IMR-90 (cell line): ENCODE measurements around the gene SDK1. TPM values are rescaled to one million over a fixed set of nuclear protein-coding genes. Genes with fewer than 3 reads are reported as not detected.

Experiments used
- ATAC-seq: fragments of 200-7000 bp; cut with Tn5 transposase; 2 replicates; pipeline ENCODE4 v1.9.1; 2020; ENCODE audit warnings: low read depth, mild to moderate bottlenecking, moderate library complexity
- BruUV-seq: library from RNA; stranded (reverse); fragments of 400-500 nt; replicated peaks from 2 replicates; lab custom pipeline; 2021; lab: Mats Ljungman, UMichigan
- CTCF ChIA-PET: fragments of 300-600 bp; formaldehyde crosslinking; extraction: SDS; loops from one replicate; lab custom pipeline; 2021; ENCODE audit warnings: antibody characterized with exemption; lab: Yijun Ruan, JAX
- POLR2A ChIA-PET: fragments of 300-600 bp; sonication (Branson Sonifier 250); formaldehyde crosslinking; loops from one replicate; lab custom pipeline; 2022; ENCODE audit warnings: antibody characterized with exemption; ENCODE audit not compliant: unreplicated experiment; lab: Charles Lee
- DNase-seq: peaks from one replicate; pipeline ENCODE4 v3.0.0; 2013
- H2AFZ ChIP-seq: replicated peaks from 2 replicates; pipeline ENCODE3; 2013; ENCODE audit warnings: low read length, mild to moderate bottlenecking; ENCODE audit not compliant: poor library complexity
- H2AK5ac ChIP-seq: 2 replicates; pipeline ENCODE4 v1.6.1; 2013; ENCODE audit warnings: low read depth, low read length, inconsistent platforms
- H2AK9ac ChIP-seq: replicated peaks from 2 replicates; pipeline ENCODE3; 2013; ENCODE audit warnings: mild to moderate bottlenecking, low read depth, low read length, moderate library complexity; ENCODE audit not compliant: poor library complexity
- H2BK120ac ChIP-seq: 2 replicates; pipeline ENCODE4 v1.6.1; 2013; ENCODE audit warnings: low read depth, low read length, inconsistent platforms
- H2BK15ac ChIP-seq: 3 replicates; pipeline ENCODE4 v1.6.1; 2013; ENCODE audit warnings: low read depth, low read length, inconsistent platforms
- H2BK20ac ChIP-seq: 2 replicates; pipeline ENCODE4 v1.6.1; 2013; ENCODE audit warnings: low read depth, mild to moderate bottlenecking, inconsistent platforms, low read length, moderate library complexity
- H2BK5ac ChIP-seq: 2 replicates; pipeline ENCODE4 v1.6.1; 2013; ENCODE audit warnings: mild to moderate bottlenecking, low read depth, low read length, inconsistent platforms; ENCODE audit not compliant: poor library complexity, severe bottlenecking
- H3K14ac ChIP-seq: replicated peaks from 2 replicates; pipeline ENCODE4 v1.6.1; 2013; ENCODE audit warnings: low read depth, low read length, inconsistent platforms
- H3K18ac ChIP-seq: 2 replicates; pipeline ENCODE4 v1.6.1; 2013; ENCODE audit warnings: low read depth, low read length, control low read depth
- H3K23ac ChIP-seq: 2 replicates; pipeline ENCODE4 v1.6.1; 2013; ENCODE audit warnings: low read depth, low read length, inconsistent platforms
- H3K27ac ChIP-seq: 2 replicates; pipeline ENCODE4 v1.5.1; 2013; ENCODE audit warnings: mild to moderate bottlenecking, control low read depth, low read length; ENCODE audit not compliant: insufficient read depth
- H3K27me3 ChIP-seq: 2 replicates; pipeline ENCODE4 v1.6.1; 2013; ENCODE audit warnings: low read length; ENCODE audit not compliant: control insufficient read depth, insufficient read depth
- H3K36me3 ChIP-seq: 2 replicates; pipeline ENCODE4 v1.6.1; 2013; ENCODE audit warnings: low read length, mixed read lengths; ENCODE audit not compliant: control insufficient read depth, insufficient read depth
- H3K4ac ChIP-seq: 2 replicates; pipeline ENCODE4 v1.6.1; 2013; ENCODE audit warnings: low read depth, low read length, inconsistent platforms
- H3K4me1 ChIP-seq: 2 replicates; pipeline ENCODE4 v1.6.1; 2013; ENCODE audit warnings: low read length, mixed read lengths; ENCODE audit not compliant: control insufficient read depth, insufficient read depth
- H3K4me2 ChIP-seq: 2 replicates; pipeline ENCODE4 v1.6.1; 2013; ENCODE audit warnings: low read depth, mild to moderate bottlenecking, control low read depth, low read length, moderate library complexity
- H3K4me3 ChIP-seq: 2 replicates; pipeline ENCODE4 v1.5.1; 2013; ENCODE audit warnings: low read depth, mild to moderate bottlenecking, control low read depth, low read length, moderate library complexity; ENCODE audit not compliant: insufficient read depth
- H3K56ac ChIP-seq: 2 replicates; pipeline ENCODE4 v1.6.1; 2013; ENCODE audit warnings: low read length, inconsistent platforms; ENCODE audit not compliant: insufficient read depth; ENCODE audit errors: extremely low read depth
- H3K79me1 ChIP-seq, 2 experiments: 2 replicates each; pipeline ENCODE4 v1.6.1; 2013; ENCODE audit warnings: low read length in 2 of 2, inconsistent platforms in 1 of 2, low read depth in 1 of 2
- H3K9ac ChIP-seq: 2 replicates; pipeline ENCODE4 v1.6.1; 2013; ENCODE audit warnings: low read depth, low read length, control low read depth
- H3K9me1 ChIP-seq: 2 replicates; pipeline ENCODE4 v1.6.1; 2013; ENCODE audit warnings: low read length, inconsistent platforms; ENCODE audit not compliant: insufficient read depth
- H3K9me3 ChIP-seq: 2 replicates; pipeline ENCODE4 v1.6.1; 2013; ENCODE audit warnings: low read length; ENCODE audit not compliant: control insufficient read depth, insufficient read depth
- H4K20me1 ChIP-seq: 2 replicates; pipeline ENCODE4 v1.6.1; 2013; ENCODE audit warnings: low read length, inconsistent platforms; ENCODE audit not compliant: insufficient read depth
- H4K5ac ChIP-seq: 2 replicates; pipeline ENCODE4 v1.6.1; 2013; ENCODE audit warnings: mild to moderate bottlenecking, low read depth, low read length, control low read depth
- H4K8ac ChIP-seq, 2 experiments: 2 replicates each; pipeline ENCODE4 v1.6.1; 2013; ENCODE audit warnings: low read depth in 2 of 2, low read length in 2 of 2, control low read depth in 1 of 2, inconsistent platforms in 1 of 2
- H4K91ac ChIP-seq: 2 replicates; pipeline ENCODE4 v1.6.1; 2013; ENCODE audit warnings: low read depth, low read length, inconsistent platforms; ENCODE audit not compliant: insufficient read depth
- BHLHE40 ChIP-seq: fragments of 150-350 bp; IDR thresholded peaks from 2 replicates; pipeline ENCODE4 v1.6.1; 2016; ENCODE audit warnings: mild to moderate bottlenecking, low read depth, low read length
- CTCF ChIP-seq: conservative IDR thresholded peaks from 2 replicates; pipeline ENCODE4 v1.5.1; 2012; ENCODE audit warnings: mild to moderate bottlenecking, low read depth, low read length, improper control_type of control experiment
- FOS ChIP-seq: fragments of 150-350 bp; IDR thresholded peaks from 2 replicates; pipeline ENCODE4 v1.6.1; 2016; ENCODE audit warnings: low read depth, low read length
- MAFK ChIP-seq: IDR thresholded peaks from 2 replicates; pipeline ENCODE4 v1.6.1; 2012; ENCODE audit warnings: low read depth, low read length, improper control_type of control experiment
- MXI1 ChIP-seq: IDR thresholded peaks from 2 replicates; pipeline ENCODE4 v1.6.1; 2012; ENCODE audit warnings: low read depth, mild to moderate bottlenecking, low read length, moderate library complexity, borderline replicate concordance
- RCOR1 ChIP-seq: IDR thresholded peaks from 2 replicates; pipeline ENCODE4 v1.6.1; 2012; ENCODE audit warnings: mild to moderate bottlenecking, low read length, improper control_type of control experiment; ENCODE audit not compliant: insufficient replicate concordance
- SMC3 ChIP-seq: fragments of 150-350 bp; IDR thresholded peaks from 2 replicates; pipeline ENCODE4 v1.6.1; 2016; ENCODE audit warnings: low read depth, mild to moderate bottlenecking, antibody characterized with exemption, low read length, moderate library complexity
- USF2 ChIP-seq: fragments of 150-350 bp; IDR thresholded peaks from 2 replicates; pipeline ENCODE4 v1.6.1; 2017; ENCODE audit warnings: mild to moderate bottlenecking, antibody characterized with exemption, low read length, low read depth
- WGBS, 2 experiments: methylation state at CpG; one replicate each; pipeline versions ENCODE4 v1.1.5 to v1.1.7; 2013; ENCODE audit warnings: missing lambda C conversion rate in 2 of 2; ENCODE audit not compliant: insufficient read length in 1 of 2; ENCODE audit errors: extremely low coverage in 2 of 2; 5-methylcytosine and 5-hydroxymethylcytosine counted together
- dilution Hi-C: fragments of 300-500 bp; cut with HindIII; formaldehyde crosslinking; loops from one replicate; pipeline ENCODE4 v1.14.3; 2018; ENCODE audit warnings: low sequenced_read_pairs; ENCODE audit not compliant: unreplicated experiment
- in situ Hi-C: fragments of 300-500 bp; cut with MboI; formaldehyde crosslinking; loops from 3 replicates; pipeline ENCODE4 v1.14.3; 2019; ENCODE audit warnings: low sequenced_read_pairs, inconsistent platforms, mixed read lengths
- intact Hi-C: fragments of 100-400 bp; cut with micrococcal nuclease; formaldehyde crosslinking; loops from 2 replicates; pipeline ENCODE4 v1.10.0; 2022
- polyA plus RNA-seq, 3 experiments: library from polyadenylated mRNA; depleted of rRNA; stranded (reverse); fragments of >200 nt; gene quantifications; 2 replicates each; pipeline ENCODE4 v1.2.3, GENCODE V29; 2012; ENCODE audit warnings: low replicate concordance in 1 of 3
- total RNA-seq: library from RNA; depleted of rRNA; stranded (reverse); fragments of >200 nt; gene quantifications from 2 replicates; pipeline ENCODE4 v1.2.3, GENCODE V29; 2012

The SDK1 gene
- total and polyA plus RNA-seq, 2 of the 4 experiments (the other 2 are of a cell fraction), result 1.5 to 1.6 TPM

DNA sequence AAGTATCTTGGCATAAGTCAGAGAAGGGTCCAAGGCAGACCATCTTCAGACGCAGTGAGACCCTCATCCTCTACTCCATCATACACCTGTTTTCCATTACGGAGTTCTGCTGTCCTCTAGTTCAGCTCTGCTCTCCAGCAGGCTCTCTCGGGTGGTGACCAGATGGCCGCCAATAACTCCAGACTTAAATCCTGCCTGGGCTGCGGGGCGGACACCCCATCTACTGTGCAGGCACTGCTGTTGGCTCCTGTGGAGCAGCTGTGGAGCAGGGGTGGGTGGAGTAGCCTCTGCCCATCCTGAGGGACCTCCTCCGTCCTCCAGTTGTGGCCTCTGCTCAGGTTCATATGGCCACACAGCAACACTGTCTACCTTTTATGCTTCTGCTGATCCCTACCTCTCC lies 608.1 kb downstream of the SDK1 start:
- Histone ChIP-seq H3K4me1 (no peaks in the 10 kb centered on the region), H4K8ac (no peak overlapping the region), H3K4me3 (no peak overlapping the region), H3K79me1 (no peaks in the 10 kb centered on the region), H3K27ac (no peak overlapping the region), H4K20me1 (no peaks in the 10 kb centered on the region), H3K9me3 (peaks cover 9% of the 10 kb centered on the region), H2BK120ac (no peak overlapping the region), H2AFZ (no peak overlapping the region), H3K14ac (no peak overlapping the region), H3K4ac (no peak overlapping the region), H3K9me1 (no peaks in the 10 kb centered on the region), H2BK5ac (no peak overlapping the region), H3K23ac (no peak overlapping the region), H3K56ac (no peak overlapping the region), H2BK20ac (no peak overlapping the region), H3K18ac (no peak overlapping the region), H2BK15ac (no peak overlapping the region), H3K27me3 (no peaks in the 10 kb centered on the region), H2AK9ac (no peak overlapping the region), H3K4me2 (no peak overlapping the region), H2AK5ac (no peak overlapping the region), H4K91ac (no peak overlapping the region), H4K5ac (no peak overlapping the region), H3K9ac (no peak overlapping the region), H3K36me3 (no peaks in the 10 kb centered on the region)
- POLR2A ChIA-PET, result no interaction called here
- BruUV-seq, result no TSS peak
- in situ Hi-C loops (no loop called here), dilution Hi-C loops (no loop called here), intact Hi-C loops (no loop called here)
- ATAC-seq, result no peak
- TF ChIP-seq MXI1, result no peak
- TF ChIP-seq CTCF, result no peak
- TF ChIP-seq BHLHE40, result no peak
- no peak for TF ChIP-seq MAFK
- no peak for TF ChIP-seq USF2
- no peak for TF ChIP-seq RCOR1
- TF ChIP-seq FOS, result no peak
- no peak for TF ChIP-seq SMC3
- WGBS, 2 experiments, result no CpG with 5 or more reads among the region's 7 CpGs
- no peak for DNase-seq
- CTCF ChIA-PET, result no interaction called here
